Rectal smooth muscle tissue (tissue), 1 donor: ENCODE results near the gene SPATA31D3.
"Not testable (repeated sequence)": the region's sequence is repeated elsewhere in the genome, so short reads cannot be mapped to it uniquely, and the experiment has no call there.

Source experiments
- H3K27ac ChIP-seq: one replicate; pipeline ENCODE4 v1.7.0; 2013; ENCODE audit warnings: low read depth, low read length, inconsistent platforms
- H3K27me3 ChIP-seq: one replicate; pipeline ENCODE4 v1.7.0; 2013; ENCODE audit warnings: low read length; ENCODE audit not compliant: control insufficient read depth, insufficient read depth
- H3K36me3 ChIP-seq: one replicate; pipeline ENCODE4 v1.7.0; 2013; ENCODE audit warnings: low read length; ENCODE audit not compliant: control insufficient read depth, insufficient read depth
- H3K4me1 ChIP-seq: one replicate; pipeline ENCODE4 v1.7.0; 2013; ENCODE audit warnings: low read length; ENCODE audit not compliant: control insufficient read depth, insufficient read depth
- H3K4me3 ChIP-seq: one replicate; pipeline ENCODE4 v1.7.0; 2013; ENCODE audit warnings: low read length
- H3K9ac ChIP-seq: one replicate; pipeline ENCODE4 v1.7.0; 2013; ENCODE audit warnings: low read length

The SPATA31D3 gene

DNA sequence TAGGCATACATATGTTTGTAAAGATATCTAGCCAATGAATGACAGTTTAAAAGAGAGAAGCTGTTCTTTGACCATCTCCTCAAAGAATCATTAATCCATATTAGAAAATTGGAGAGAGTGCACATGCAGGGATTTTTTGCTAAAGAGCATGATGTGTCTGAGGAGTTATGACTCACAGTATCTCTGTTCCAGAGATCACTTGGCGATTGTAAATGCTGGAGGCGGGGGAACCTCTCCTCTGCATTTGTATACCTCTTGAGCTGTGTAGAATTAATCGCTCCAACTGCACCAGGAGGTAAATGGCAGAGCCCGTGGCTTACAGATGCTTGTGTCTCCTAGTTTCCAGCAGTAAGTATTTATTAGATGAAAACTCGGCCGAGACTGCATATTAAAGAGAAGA is 41.6 kb downstream of the SPATA31D3 start:
- H3K36me3 ChIP-seq = no peaks in the 10 kb centered on the region
- no peak overlapping the region for H3K4me3 ChIP-seq
- no peak overlapping the region for H3K27ac ChIP-seq
- H3K27me3 ChIP-seq = no peaks in the 10 kb centered on the region
- H3K4me1 ChIP-seq = no peaks in the 10 kb centered on the region
- no peak overlapping the region for H3K9ac ChIP-seq

DNA sequence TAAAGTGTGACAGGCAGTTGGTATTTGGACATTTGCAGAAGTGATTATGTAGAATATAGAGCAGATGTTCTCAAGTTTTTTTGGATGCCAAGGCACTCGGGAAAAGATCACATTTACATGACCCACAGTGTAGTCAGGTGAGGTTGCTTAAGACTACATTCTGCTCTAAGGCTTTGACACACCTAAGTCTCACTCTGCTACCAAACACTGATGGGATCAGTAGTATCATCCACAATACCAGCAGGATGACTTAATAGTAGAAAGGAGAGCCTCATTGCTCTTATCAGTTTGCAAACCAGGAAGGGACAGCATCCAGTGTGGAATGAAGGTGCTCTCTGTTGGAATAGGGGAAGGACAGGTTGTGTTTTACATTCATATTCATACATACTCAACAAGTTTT is 42.8 kb downstream of the SPATA31D3 start:
- Histone ChIP-seq H3K4me3 (no peak overlapping the region), H3K9ac (no peak overlapping the region)

DNA sequence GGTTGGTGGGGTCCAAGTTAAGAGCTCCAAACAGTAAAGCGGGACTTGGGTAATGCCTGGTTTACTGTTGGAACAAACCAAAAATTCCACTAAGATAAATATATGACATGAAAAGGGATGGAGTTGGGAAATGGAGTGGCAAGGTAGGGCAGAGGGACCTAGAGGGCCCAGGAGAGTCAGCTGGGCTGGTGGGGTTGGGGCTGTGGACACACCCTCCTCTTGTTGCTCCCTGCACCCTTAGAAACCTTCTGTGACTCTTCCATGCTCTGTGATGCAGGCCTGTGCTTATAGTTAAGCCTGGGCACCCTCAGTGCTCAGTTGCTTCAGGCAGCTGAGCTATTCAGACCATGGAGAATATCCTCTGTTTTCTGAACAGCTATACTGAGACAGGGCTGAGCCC is 45.2 kb downstream of the SPATA31D3 start, which contains the start of gene SPATA31D1:
Gene SPATA31D1, plus strand, starts transcription at position 301 of the 400 bp plus-strand sequence. Its CDS starts 47 bp downstream, at position 348.
- not testable (repeated sequence) for H3K27ac ChIP-seq, H3K27me3 ChIP-seq, H3K4me1 ChIP-seq, H3K4me3 ChIP-seq, H3K36me3 ChIP-seq, H3K9ac ChIP-seq

More for the DNA sequence above, 42.8 kb downstream of the SPATA31D3 start:
- Histone ChIP-seq H3K36me3 (no peaks in the 10 kb centered on the region), H3K27me3 (no peaks in the 10 kb centered on the region), H3K27ac (no peak overlapping the region), H3K4me1 (no peaks in the 10 kb centered on the region)

- Histone ChIP-seq H3K36me3 (no peaks in the 10 kb centered on the region), H3K9ac (no peak overlapping the region), H3K27ac (no peak overlapping the region), H3K4me1 (no peaks in the 10 kb centered on the region), H3K27me3 (no peaks in the 10 kb centered on the region), H3K4me3 (no peak overlapping the region)
Measured at GRCh38 chr9:81989700-81990099, 46.4 kb downstream of the SPATA31D3 start.

- H3K36me3 ChIP-seq = no peaks in the 10 kb centered on the region
- H3K27me3 ChIP-seq = no peaks in the 10 kb centered on the region
- no peak overlapping the region for H3K27ac ChIP-seq
- H3K4me1 ChIP-seq = no peaks in the 10 kb centered on the region
- no peak overlapping the region for H3K4me3 ChIP-seq
- no peak overlapping the region for H3K9ac ChIP-seq
Measured at GRCh38 chr9:81993656-81994055, 50.4 kb downstream of the SPATA31D3 start.
